Gastrocnemius medialis (tissue), 4 donors: ENCODE measurements around the gene ARMC2. TPM values are rescaled to one million over a fixed set of nuclear protein-coding genes. Genes with fewer than 3 reads are reported as not detected.
"Not testable (repeated sequence)": the region's sequence is repeated elsewhere in the genome, so short reads cannot be mapped to it uniquely, and the experiment has no call there.

ENCODE experiments used
- ATAC-seq, 2 donors: fragments of 150-250 bp; one replicate each; pipeline ENCODE4 v1.9.1; 2016
- DNase-seq, 2 donors: peaks; one replicate each; pipeline ENCODE4 v3.0.0-alpha.2; 2019
- H3K27ac ChIP-seq, 4 donors: fragments of 200-600 bp; sonication (generic); 1 replicate in 1 of 4; 2 replicates in 3 of 4; pipeline ENCODE4 v1.5.1; 2016 to 2018; ENCODE audit warnings: mild to moderate bottlenecking in 2 of 4, moderate library complexity in 1 of 4
- H3K27me3 ChIP-seq, 3 donors: fragments of 200-600 bp; sonication (generic) in 2 of 3; 1 replicate in 1 of 3; 2 replicates in 2 of 3; pipeline versions ENCODE4 v1.5.1 to v1.6.0; 2016 to 2019; ENCODE audit warnings: mild to moderate bottlenecking in 1 of 3, moderate library complexity in 1 of 3
- H3K36me3 ChIP-seq, 2 donors: fragments of 200-600 bp; sonication (generic) in 1 of 2; one replicate each; pipeline ENCODE4 v1.5.1; 2017 to 2018
- H3K4me1 ChIP-seq, 2 donors: fragments of 200-600 bp; sonication (generic) in 1 of 2; one replicate each; pipeline ENCODE4 v1.5.1; 2016 to 2017; ENCODE audit warnings: mild to moderate bottlenecking in 2 of 2
- H3K4me3 ChIP-seq, 4 donors: fragments of 200-600 bp; sonication (generic) in 3 of 4; 1 replicate in 1 of 4; 2 replicates in 3 of 4; pipeline ENCODE4 v1.5.1; 2016 to 2019; ENCODE audit warnings: mild to moderate bottlenecking in 2 of 4
- H3K9me3 ChIP-seq, 3 donors: fragments of 200-600 bp; sonication (generic) in 2 of 3; 1 replicate in 1 of 3; 2 replicates in 2 of 3; pipeline ENCODE4 v1.5.1; 2016 to 2019
- CTCF ChIP-seq, 5 experiments: fragments of 450-650 bp in 3 of 5; fragments of 200-600 bp in 2 of 5; sonication (generic) in 2 of 5; IDR thresholded peaks in 4 of 5; conservative IDR thresholded peaks in 1 of 5; 1 replicate in 4 of 5; 2 replicates in 1 of 5; pipeline ENCODE4 v1.5.1; 2016 to 2019; ENCODE audit warnings: antibody characterized with exemption in 5 of 5, mild to moderate bottlenecking in 3 of 5, moderate library complexity in 3 of 5
- POLR2A ChIP-seq, 2 donors: fragments of 450-650 bp; IDR thresholded peaks; one replicate each; pipeline ENCODE4 v1.6.1; 2017; ENCODE audit warnings: antibody characterized with exemption in 2 of 2, mild to moderate bottlenecking in 2 of 2, moderate library complexity in 2 of 2
- in situ Hi-C, 4 donors: fragments of 200-750 bp; cut with MboI; loops; one replicate each; pipeline versions ENCODE4 v1.15.0 to v1.8.0; 2017; ENCODE audit warnings: low sequenced_read_pairs in 4 of 4
- intact Hi-C: fragments of 100-400 bp; cut with DNase I; formaldehyde crosslinking; loops from one replicate; pipeline ENCODE4 v1.15.1; 2023; ENCODE audit warnings: low total_unique reads
- total RNA-seq, 4 donors: library from RNA; depleted of rRNA; stranded (reverse); fragments of >200 nt; gene quantifications; one replicate each; pipeline versions ENCODE4 v1.1.0 to v1.2.3, GENCODE V29; 2016

Gene ARMC2
- total RNA-seq, 4 donors from 2014 or later = 0.20 to 1.8 (median 0.56) TPM

GRCh38 chr6:108851756-108852155 is 3.5 kb downstream of the ARMC2 start:
- H3K27me3 ChIP-seq = no peaks in the 10 kb centered on the region
- H3K27ac ChIP-seq = no peak overlapping the region
- ATAC-seq (no peak), DNase-seq (no peak)
- in situ Hi-C loops (no loop called here), intact Hi-C loops (loop anchor here (2.0 kb wide), 1 partner anchor 25 kb away; no protein-coding TSS in a partner anchor)
- peaks cover 0 to 19% of the 10 kb centered on the region in 2 donors for H3K36me3 ChIP-seq
- H3K9me3 ChIP-seq = no peaks in the 10 kb centered on the region
- peaks cover 17 to 30% of the 10 kb centered on the region in 2 donors for H3K4me1 ChIP-seq
- TF ChIP-seq POLR2A (IDR thresholded peaks at IDR 0.05) (no peak), CTCF (IDR thresholded peaks at IDR 0.05 in 4 of 5, conservative IDR thresholded peaks at IDR 0.05 in 1 of 5) (no peak)
- no peak overlapping the region for H3K4me3 ChIP-seq

- no peak for ATAC-seq
- H3K27me3 ChIP-seq = no peaks in the 10 kb centered on the region
- in situ Hi-C loops (no loop called here), intact Hi-C loops (no loop called here)
- no peak for DNase-seq
- no peak overlapping the region for H3K4me3 ChIP-seq
- no peak for TF ChIP-seq CTCF (IDR thresholded peaks at IDR 0.05 in 4 of 5, conservative IDR thresholded peaks at IDR 0.05 in 1 of 5)
- no peak for TF ChIP-seq POLR2A (IDR thresholded peaks at IDR 0.05)
- H3K4me1 ChIP-seq = peaks cover 17 to 25% of the 10 kb centered on the region in 2 donors
- peaks cover 0 to 33% of the 10 kb centered on the region in 2 donors for H3K36me3 ChIP-seq
- no peak overlapping the region for H3K27ac ChIP-seq
- H3K9me3 ChIP-seq = no peaks in the 10 kb centered on the region
Measured at GRCh38 chr6:108853077-108853476, 4.9 kb downstream of the ARMC2 start.

- DNase-seq = peak in 1 of 2 donors; percentile 27
- Histone ChIP-seq H3K36me3 (peaks cover 0 to 17% of the 10 kb centered on the region in 2 donors), H3K4me3 (no peak overlapping the region), H3K4me1 (no peaks in the 10 kb centered on the region), H3K27ac (no peak overlapping the region), H3K9me3 (no peaks in the 10 kb centered on the region), H3K27me3 (no peaks in the 10 kb centered on the region)
- TF ChIP-seq CTCF (IDR thresholded peaks at IDR 0.05 in 4 of 5, conservative IDR thresholded peaks at IDR 0.05 in 1 of 5) (no peak), POLR2A (IDR thresholded peaks at IDR 0.05) (no peak)
- in situ Hi-C loops (no loop called here), intact Hi-C loops (no loop called here)
- ATAC-seq = no peak
Measured at GRCh38 chr6:108862479-108863191, 14.4 kb downstream of the ARMC2 start.

- DNase-seq, H3K4me3 ChIP-seq, H3K27me3 ChIP-seq, H3K9me3 ChIP-seq, H3K4me1 ChIP-seq, intact Hi-C loops, ATAC-seq, in situ Hi-C loops, H3K36me3 ChIP-seq, H3K27ac ChIP-seq: not testable (repeated sequence)
Measured at GRCh38 chr6:108865751-108866286, 17.6 kb downstream of the ARMC2 start.

- Histone ChIP-seq H3K27me3 (no peaks in the 10 kb centered on the region), H3K36me3 (no peaks in the 10 kb centered on the region), H3K27ac (no peak overlapping the region), H3K4me1 (no peaks in the 10 kb centered on the region), H3K4me3 (no peak overlapping the region), H3K9me3 (no peaks in the 10 kb centered on the region)
- DNase-seq (no peak), ATAC-seq (no peak)
- intact Hi-C loops (no loop called here), in situ Hi-C loops (no loop called here)
- no peak for TF ChIP-seq POLR2A (IDR thresholded peaks at IDR 0.05)
- TF ChIP-seq CTCF (IDR thresholded peaks at IDR 0.05 in 4 of 5, conservative IDR thresholded peaks at IDR 0.05 in 1 of 5) = no peak
Measured at GRCh38 chr6:108866798-108867197, 18.6 kb downstream of the ARMC2 start.
